SJCRH30 (cell line): ENCODE data around the gene SET. TPM values are rescaled to one million over a fixed set of nuclear protein-coding genes. Genes with fewer than 3 reads are reported as not detected.
A peak's percentile ranks its signal among the peaks of the same experiment; 100 is the strongest.

Experiments
- DNase-seq, 2 experiments: peaks; one replicate each; pipeline ENCODE4 v3.0.0-alpha.2; 2015 to 2020
- H3K27ac ChIP-seq: fragments of 250-450 bp; sonication (Bioruptor Pico); 2 replicates; pipeline ENCODE4 v1.5.1; 2020; ENCODE audit warnings: mild to moderate bottlenecking, moderate library complexity
- H3K27me3 ChIP-seq: fragments of 250-450 bp; sonication (Bioruptor Pico); 2 replicates; pipeline ENCODE4 v1.5.1; 2020; ENCODE audit warnings: mild to moderate bottlenecking, moderate library complexity
- H3K36me3 ChIP-seq: fragments of 250-450 bp; sonication (Bioruptor Pico); 2 replicates; pipeline ENCODE4 v1.5.1; 2020; ENCODE audit warnings: mild to moderate bottlenecking, moderate library complexity
- H3K4me1 ChIP-seq: fragments of 250-450 bp; sonication (Bioruptor Pico); 2 replicates; pipeline ENCODE4 v1.5.1; 2020; ENCODE audit warnings: mild to moderate bottlenecking, moderate library complexity
- H3K4me3 ChIP-seq: fragments of 250-450 bp; sonication (Bioruptor Pico); 2 replicates; pipeline ENCODE4 v1.5.1; 2020; ENCODE audit warnings: mild to moderate bottlenecking, moderate library complexity
- H3K9me3 ChIP-seq: fragments of 250-450 bp; sonication (Bioruptor Pico); replicated peaks from 2 replicates; pipeline ENCODE4 v1.5.1; 2020; ENCODE audit warnings: mild to moderate bottlenecking, moderate library complexity
- total RNA-seq: library from RNA; depleted of rRNA; stranded (reverse); fragments of >200 nt; shearing (Covaris generic); gene quantifications from 2 replicates; pipeline ENCODE4 v1.2.3, GENCODE V29; 2014

SET gene
- total RNA-seq, 1 experiment from 2014 or later: 1,149 TPM

DNA sequence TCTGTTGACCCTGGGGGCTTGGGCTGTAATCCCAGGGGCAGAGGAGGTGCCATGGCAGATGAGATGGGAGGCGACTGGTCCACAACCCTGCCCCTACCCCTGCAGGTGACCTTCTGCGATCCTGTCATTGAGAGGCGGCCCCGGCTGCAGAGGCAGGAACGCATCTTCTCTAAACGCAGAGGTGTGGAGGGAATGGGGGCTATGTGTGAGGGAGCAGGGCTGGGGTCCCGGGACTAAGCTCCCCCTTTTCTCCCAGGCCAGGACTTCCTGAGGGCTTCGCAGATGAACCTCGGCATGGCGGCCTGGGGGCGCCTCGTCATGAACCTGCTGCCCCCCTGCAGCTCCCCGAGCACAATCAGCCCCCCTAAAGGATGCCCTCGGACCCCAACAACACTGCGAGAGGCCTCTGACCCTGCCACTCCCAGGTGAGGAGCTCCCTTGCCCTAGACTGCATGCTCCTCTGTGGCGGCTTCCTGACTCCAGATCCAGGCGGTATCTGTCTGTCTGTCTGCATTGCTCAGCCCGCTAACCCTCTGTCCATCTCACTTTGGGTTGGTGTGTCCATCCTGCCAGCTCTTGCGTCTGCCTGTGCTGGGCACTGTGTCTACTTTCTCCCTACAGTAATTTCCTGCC, 25.0 kb downstream of the SET start:
- H3K4me3 ChIP-seq: no peak overlapping the region
- H3K9me3 ChIP-seq: no peaks in the 10 kb centered on the region
- H3K27me3 ChIP-seq: no peaks in the 10 kb centered on the region
- H3K27ac ChIP-seq: no peak overlapping the region
- H3K36me3 ChIP-seq: peaks cover 39% of the 10 kb centered on the region
- no peak for DNase-seq
- no peaks in the 10 kb centered on the region for H3K4me1 ChIP-seq

DNA sequence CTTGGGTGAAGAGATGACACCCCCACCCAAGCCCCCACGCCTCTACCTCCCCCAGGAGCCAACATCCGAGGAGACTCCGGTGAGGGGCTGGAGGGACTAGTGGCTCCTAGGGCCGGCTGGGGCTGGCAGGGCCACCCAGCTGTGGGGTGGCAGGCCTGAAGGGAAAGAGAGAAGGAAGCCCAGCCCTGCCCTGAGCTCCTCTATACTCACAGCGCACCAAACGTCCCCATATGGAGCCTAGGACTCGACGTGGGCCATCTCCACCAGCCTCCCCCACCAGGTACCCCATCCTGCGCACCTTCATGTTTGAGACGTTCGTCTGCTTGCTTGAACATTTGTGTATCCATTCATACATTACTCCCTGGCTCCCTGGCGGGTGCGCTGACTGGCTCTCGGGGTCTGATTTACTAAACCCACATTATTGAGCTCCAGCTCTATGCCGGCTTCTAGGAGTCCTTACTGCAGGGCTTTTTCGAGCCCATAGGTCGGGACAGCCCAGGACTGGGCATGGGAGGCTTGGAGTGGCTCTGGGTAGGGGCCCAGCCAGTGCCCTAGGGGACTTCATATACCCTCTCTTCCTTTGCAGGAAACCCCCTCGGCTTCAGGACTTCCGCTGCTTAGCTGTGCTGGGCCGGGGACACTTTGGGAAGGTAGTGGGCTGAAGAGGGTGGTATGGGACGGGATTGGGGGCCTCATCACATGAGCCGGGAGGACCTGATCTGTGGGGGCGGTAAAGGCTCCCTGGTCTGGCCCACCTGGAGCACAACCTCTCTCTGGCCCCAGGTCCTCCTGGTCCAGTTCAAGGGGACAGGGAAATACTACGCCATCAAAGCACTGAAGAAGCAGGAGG, 25.8 kb downstream of the SET start:
- no peak overlapping the region for H3K4me3 ChIP-seq
- no peaks in the 10 kb centered on the region for H3K4me1 ChIP-seq
- H3K9me3 ChIP-seq: no peaks in the 10 kb centered on the region
- no peak overlapping the region for H3K27ac ChIP-seq
- DNase-seq: no peak
- H3K36me3 ChIP-seq: peaks cover 39% of the 10 kb centered on the region
- no peaks in the 10 kb centered on the region for H3K27me3 ChIP-seq

DNA sequence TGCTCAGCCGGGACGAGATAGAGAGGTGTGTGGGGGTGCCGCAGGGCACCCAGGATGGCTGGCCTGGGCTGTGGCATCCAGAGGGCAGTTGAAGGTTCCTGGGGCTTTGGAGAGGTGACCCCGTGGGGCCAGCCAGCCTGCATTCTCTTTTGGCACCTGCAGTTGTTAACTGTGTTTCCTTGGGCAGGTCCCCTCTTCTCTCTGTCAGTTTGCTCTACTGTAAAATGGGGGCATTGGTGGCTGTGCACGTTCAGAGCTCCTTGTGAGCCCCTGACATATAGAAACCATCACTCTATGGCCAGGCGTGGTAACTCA, 26.4 kb downstream of the SET start:
- H3K27ac ChIP-seq: no peak overlapping the region
- no peaks in the 10 kb centered on the region for H3K9me3 ChIP-seq
- peaks cover 39% of the 10 kb centered on the region for H3K36me3 ChIP-seq
- no peaks in the 10 kb centered on the region for H3K4me1 ChIP-seq
- DNase-seq: no peak
- no peak overlapping the region for H3K4me3 ChIP-seq
- no peaks in the 10 kb centered on the region for H3K27me3 ChIP-seq

DNA sequence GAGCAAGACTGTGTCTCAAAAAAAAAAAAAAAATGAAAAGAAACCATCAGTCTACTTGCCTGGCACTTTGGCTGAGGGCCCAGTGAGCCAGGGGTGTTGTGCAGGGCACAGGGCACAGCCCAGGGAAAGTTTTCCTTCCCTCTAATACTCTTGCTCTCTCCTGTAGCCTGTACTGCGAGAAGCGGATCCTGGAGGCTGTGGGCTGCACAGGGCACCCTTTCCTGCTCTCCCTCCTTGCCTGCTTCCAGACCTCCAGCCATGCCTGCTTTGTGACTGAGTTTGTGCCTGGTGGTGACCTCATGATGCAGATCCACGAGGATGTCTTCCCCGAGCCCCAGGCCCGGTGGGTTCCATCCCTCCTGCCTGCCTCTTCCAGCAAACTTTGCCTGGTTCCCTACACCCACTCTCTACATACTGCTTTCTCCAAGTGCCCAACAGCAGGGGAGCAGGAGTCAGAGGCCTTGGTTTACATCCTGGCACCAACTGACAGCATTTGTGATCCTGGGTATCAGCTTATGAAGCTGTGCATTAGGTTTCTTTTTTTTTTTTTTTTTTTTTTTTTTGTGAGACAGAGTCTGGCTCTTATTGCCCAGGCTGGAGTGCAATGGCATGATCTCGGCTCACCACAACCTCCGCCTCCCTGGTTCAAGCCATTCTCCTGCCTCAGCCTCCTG, 27.7 kb downstream of the SET start:
- no peak for DNase-seq
- Histone ChIP-seq H3K27me3 (no peaks in the 10 kb centered on the region), H3K36me3 (peaks cover 35% of the 10 kb centered on the region), H3K4me3 (no peak overlapping the region), H3K4me1 (no peaks in the 10 kb centered on the region), H3K27ac (no peak overlapping the region), H3K9me3 (no peaks in the 10 kb centered on the region)

GRCh38 chr9:128718047-128718446, 29.0 kb downstream of the SET start:
- Histone ChIP-seq H3K36me3 (peaks cover 28% of the 10 kb centered on the region), H3K9me3 (no peaks in the 10 kb centered on the region), H3K27ac (no peak overlapping the region), H3K27me3 (no peaks in the 10 kb centered on the region), H3K4me3 (no peak overlapping the region), H3K4me1 (no peaks in the 10 kb centered on the region)
- DNase-seq: no peak

DNA sequence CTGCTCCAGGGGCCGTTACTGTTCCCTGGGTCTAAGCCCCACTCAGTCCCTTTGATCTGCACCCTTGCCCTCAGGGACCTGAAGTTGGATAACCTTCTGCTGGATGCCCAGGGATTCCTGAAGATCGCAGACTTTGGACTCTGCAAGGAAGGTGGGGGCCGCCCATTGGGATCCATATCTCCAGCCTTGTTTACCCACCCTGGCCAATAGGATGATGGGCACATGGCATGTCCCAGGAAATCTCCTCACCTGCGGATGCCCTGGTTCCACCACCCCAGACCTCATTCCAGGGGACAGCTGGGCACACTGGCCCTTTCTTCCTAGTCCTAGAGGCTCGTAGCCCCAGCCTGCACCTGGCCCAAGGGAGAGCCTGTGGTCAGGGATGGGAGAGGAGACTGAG, 29.5 kb downstream of the SET start:
- Histone ChIP-seq H3K27ac (no peak overlapping the region), H3K4me1 (0 out of 2 replicates have a peak, but pooled peaks cover 1% of the 10 kb centered on the region), H3K9me3 (no peaks in the 10 kb centered on the region), H3K36me3 (peaks cover 28% of the 10 kb centered on the region), H3K4me3 (no peak overlapping the region), H3K27me3 (no peaks in the 10 kb centered on the region)
- no peak for DNase-seq

GRCh38 chr9:128719919-128720605, 31.0 kb downstream of the SET start:
- no peaks in the 10 kb centered on the region for H3K9me3 ChIP-seq
- DNase-seq: no peak
- H3K36me3 ChIP-seq: peaks cover 19% of the 10 kb centered on the region
- H3K4me1 ChIP-seq: 0 out of 2 replicates have a peak, but pooled peaks cover 2% of the 10 kb centered on the region
- H3K27ac ChIP-seq: no peak overlapping the region
- no peaks in the 10 kb centered on the region for H3K27me3 ChIP-seq
- H3K4me3 ChIP-seq: no peak overlapping the region

- no peaks in the 10 kb centered on the region for H3K9me3 ChIP-seq
- peaks cover 12% of the 10 kb centered on the region for H3K36me3 ChIP-seq
- H3K4me1 ChIP-seq: 0 out of 2 replicates have a peak, but pooled peaks cover 2% of the 10 kb centered on the region
Observed at GRCh38 chr9:128720841-128721486, 31.9 kb downstream of the SET start.

GRCh38 chr9:128721487-128722010, 32.5 kb downstream of the SET start:
- H3K9me3 ChIP-seq: no peaks in the 10 kb centered on the region
- H3K27ac ChIP-seq: no peak overlapping the region
- peaks cover 11% of the 10 kb centered on the region for H3K36me3 ChIP-seq
- 0 out of 2 replicates have a peak, but pooled peaks cover 2% of the 10 kb centered on the region for H3K4me1 ChIP-seq
- H3K27me3 ChIP-seq: no peaks in the 10 kb centered on the region
- no peak for DNase-seq
- H3K4me3 ChIP-seq: no peak overlapping the region

More at GRCh38 chr9:128720841-128721486, 31.9 kb downstream of the SET start:
- Histone ChIP-seq H3K27me3 (no peaks in the 10 kb centered on the region), H3K27ac (no peak overlapping the region), H3K4me3 (no peak overlapping the region)
- DNase-seq: no peak

GRCh38 chr9:128722380-128723351, 33.6 kb downstream of the SET start:
- Histone ChIP-seq H3K27ac (no peak overlapping the region), H3K27me3 (no peaks in the 10 kb centered on the region), H3K4me3 (peak overlapping the region; percentile 78; the same call in 1 of the 2 replicates), H3K9me3 (no peaks in the 10 kb centered on the region), H3K36me3 (peaks cover 2% of the 10 kb centered on the region; the same call in 1 of the 2 replicates), H3K4me1 (0 out of 2 replicates have a peak, but pooled peaks cover 2% of the 10 kb centered on the region)
- DNase-seq: no peak

DNA sequence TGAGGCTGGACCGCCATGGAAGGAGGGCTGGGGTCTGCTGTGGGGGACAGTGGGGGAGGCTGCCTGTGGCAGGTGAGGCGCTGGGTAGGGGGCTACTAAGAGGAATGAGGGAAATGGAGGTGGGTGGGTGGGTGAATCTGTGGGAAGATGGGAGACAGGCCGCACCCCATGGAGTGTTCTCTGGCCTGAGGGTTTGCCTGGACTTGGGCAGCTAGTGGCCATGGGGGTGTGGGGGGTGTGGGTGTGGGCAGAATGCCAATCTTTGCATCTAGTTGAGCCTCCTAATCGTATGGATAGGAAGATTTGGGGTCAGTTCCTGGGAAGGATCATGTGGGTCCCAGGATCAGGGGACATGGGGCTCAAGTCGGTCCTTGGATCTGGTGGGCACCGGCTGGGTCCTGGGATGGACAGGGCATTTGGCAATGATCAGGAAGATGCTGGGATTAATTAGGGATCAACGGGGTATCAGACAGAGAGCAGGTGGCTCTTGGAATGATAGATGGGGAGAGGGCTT, 34.4 kb downstream of the SET start:
- Histone ChIP-seq H3K4me3 (peak overlapping the region; percentile 78), H3K9me3 (no peaks in the 10 kb centered on the region), H3K36me3 (no peaks in the 10 kb centered on the region), H3K27ac (peak overlapping the region; percentile 62), H3K27me3 (no peaks in the 10 kb centered on the region), H3K4me1 (0 out of 2 replicates have a peak, but pooled peaks cover 2% of the 10 kb centered on the region)
- DNase-seq: peak in 1 of 2 experiments; percentile 50

GRCh38 chr9:128723866-128724743, 35.1 kb downstream of the SET start, which contains the start of gene ZDHHC12:
Gene ZDHHC12 (minus strand): TSS chr9:128724127. CDS start chr9:128724093, 34 bp downstream.
- DNase-seq: peak; percentile 100
- Histone ChIP-seq H3K4me1 (0 out of 2 replicates have a peak, but pooled peaks cover 2% of the 10 kb centered on the region), H3K27ac (peak within 1 kb of the TSS; percentile 62), H3K4me3 (peak within 1 kb of the TSS; percentile 78), H3K36me3 (no peaks in the 10 kb centered on the region), H3K9me3 (no peaks in the 10 kb centered on the region), H3K27me3 (no peaks in the 10 kb centered on the region)
